Smooth muscle cell (in vitro differentiated cells): ENCODE data around the gene MTR. TPM values are rescaled to one million over a fixed set of nuclear protein-coding genes. Genes with fewer than 3 reads are reported as not detected.

ENCODE experiments used
- DNase-seq: peaks from one replicate; lab custom pipeline; 2025; ENCODE audit not compliant: unreplicated experiment; lab: John Stamatoyannopoulos, UW
- H2AFZ ChIP-seq: fragments of 200-600 bp; sonication (generic); 2 replicates; pipeline ENCODE4 v1.6.0; 2016; ENCODE audit warnings: antibody characterized with exemption, low read depth, mild to moderate bottlenecking
- H3F3A ChIP-seq: fragments of 200-600 bp; sonication (generic); 2 replicates; pipeline ENCODE4 v1.6.0; 2017; ENCODE audit warnings: antibody characterized with exemption, low read depth
- H3K27ac ChIP-seq: fragments of 200-600 bp; sonication (generic); 2 replicates; pipeline ENCODE4 v1.5.1; 2016; ENCODE audit warnings: low read depth, mild to moderate bottlenecking
- H3K27me3 ChIP-seq: fragments of 200-600 bp; sonication (generic); 2 replicates; pipeline ENCODE4 v1.6.1; 2016; ENCODE audit warnings: low read depth, mild to moderate bottlenecking
- H3K36me3 ChIP-seq: fragments of 200-600 bp; sonication (generic); 2 replicates; pipeline ENCODE4 v1.5.1; 2016; ENCODE audit warnings: low read depth
- H3K4me1 ChIP-seq: fragments of 200-600 bp; sonication (generic); 2 replicates; pipeline ENCODE4 v1.5.1; 2016; ENCODE audit warnings: low read depth
- H3K4me2 ChIP-seq: fragments of 200-600 bp; sonication (generic); 2 replicates; pipeline ENCODE4 v1.6.0; 2016; ENCODE audit warnings: mild to moderate bottlenecking
- H3K4me3 ChIP-seq: fragments of 200-600 bp; sonication (generic); 2 replicates; pipeline ENCODE4 v1.5.1; 2016; ENCODE audit warnings: mild to moderate bottlenecking
- H3K79me2 ChIP-seq: fragments of 200-600 bp; sonication (generic); 2 replicates; pipeline ENCODE4 v1.6.0; 2016; ENCODE audit warnings: low read depth, mild to moderate bottlenecking
- H3K9ac ChIP-seq: fragments of 200-600 bp; sonication (generic); 2 replicates; pipeline ENCODE4 v1.6.0; 2016; ENCODE audit warnings: low read depth
- H3K9me3 ChIP-seq: fragments of 200-600 bp; sonication (generic); replicated peaks from 2 replicates; pipeline ENCODE4 v1.5.1; 2016; ENCODE audit warnings: low read depth
- H4K20me1 ChIP-seq: fragments of 200-600 bp; sonication (generic); 2 replicates; pipeline ENCODE4 v1.6.0; 2016; ENCODE audit warnings: low read depth
- CTCF ChIP-seq: fragments of 200-600 bp; sonication (generic); IDR thresholded peaks from 2 replicates; pipeline ENCODE4 v1.5.1; 2017; ENCODE audit warnings: borderline replicate concordance, mild to moderate bottlenecking, antibody characterized with exemption; ENCODE audit not compliant: insufficient read depth, poor library complexity, severe bottlenecking
- WGBS: methylation state at CpG from one replicate; pipeline ENCODE4 v1.1.7; 2016; ENCODE audit warnings: low lambda C conversion rate; 5-methylcytosine and 5-hydroxymethylcytosine counted together
- polyA plus RNA-seq: library from polyadenylated mRNA; unstranded; fragments of >200 nt; fragmentation: Nextera tagmentation; extraction: Ambion mirVana; gene quantifications from 2 replicates; pipeline ENCODE4 v1.2.1, GENCODE V29; 2016
- total RNA-seq: library from RNA; depleted of rRNA; stranded (reverse); fragments of >200 nt; gene quantifications from 2 replicates; pipeline ENCODE4 v1.2.3, GENCODE V29; 2014

MTR gene
- total and polyA plus RNA-seq, 2 experiments from 2014 or later, result 10.7 to 18.3 TPM

GRCh38 chr1:236779312-236779711 lies 15.8 kb upstream of the MTR start:
- H3K4me2 ChIP-seq, result no peak overlapping the region
- no peak for DNase-seq
- no peak overlapping the region for H2AFZ ChIP-seq
- no peaks in the 10 kb centered on the region for H4K20me1 ChIP-seq
- H3K4me1 ChIP-seq, result no peaks in the 10 kb centered on the region
- no peak overlapping the region for H3K4me3 ChIP-seq
- no peak for TF ChIP-seq CTCF
- H3K36me3 ChIP-seq, result no peaks in the 10 kb centered on the region
- no peaks in the 10 kb centered on the region for H3F3A ChIP-seq
- WGBS, result 90% methylated on average over 2 of the region's 2 CpGs
- H3K27me3 ChIP-seq, result no peaks in the 10 kb centered on the region
- H3K27ac ChIP-seq, result no peak overlapping the region
- H3K9me3 ChIP-seq, result no peaks in the 10 kb centered on the region
- H3K79me2 ChIP-seq, result no peaks in the 10 kb centered on the region
- no peak overlapping the region for H3K9ac ChIP-seq

DNA sequence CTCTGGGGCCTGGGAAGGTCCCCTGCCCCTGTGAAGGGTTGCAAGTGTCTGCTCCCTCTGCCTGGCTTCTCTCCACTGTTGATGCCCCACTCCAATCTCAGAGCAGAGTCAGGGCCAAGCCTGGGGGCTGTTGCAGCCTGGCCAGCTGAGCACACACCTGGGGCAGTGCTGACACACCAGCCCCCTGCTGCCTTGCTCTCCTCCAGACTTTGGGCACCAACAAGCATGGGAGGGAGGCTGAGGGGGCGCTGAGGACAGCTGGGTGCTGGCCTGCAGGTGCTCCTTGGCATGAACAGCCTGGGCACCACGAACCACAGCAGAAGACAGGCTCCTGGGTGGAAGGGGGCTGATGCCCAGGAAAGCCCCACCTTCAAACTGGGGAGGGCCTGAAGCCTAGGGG lies 9.6 kb upstream of the MTR start:
- Histone ChIP-seq H3K9me3 (no peaks in the 10 kb centered on the region), H2AFZ (no peak overlapping the region), H3K36me3 (no peaks in the 10 kb centered on the region), H3K27me3 (no peaks in the 10 kb centered on the region), H3K9ac (no peak overlapping the region), H3K79me2 (no peaks in the 10 kb centered on the region), H3K4me1 (no peaks in the 10 kb centered on the region), H3F3A (no peaks in the 10 kb centered on the region), H4K20me1 (no peaks in the 10 kb centered on the region), H3K27ac (no peak overlapping the region), H3K4me3 (no peak overlapping the region), H3K4me2 (no peak overlapping the region)
- no peak for TF ChIP-seq CTCF
- WGBS, result 94% methylated on average over 2 of the region's 2 CpGs
- no peak for DNase-seq

DNA sequence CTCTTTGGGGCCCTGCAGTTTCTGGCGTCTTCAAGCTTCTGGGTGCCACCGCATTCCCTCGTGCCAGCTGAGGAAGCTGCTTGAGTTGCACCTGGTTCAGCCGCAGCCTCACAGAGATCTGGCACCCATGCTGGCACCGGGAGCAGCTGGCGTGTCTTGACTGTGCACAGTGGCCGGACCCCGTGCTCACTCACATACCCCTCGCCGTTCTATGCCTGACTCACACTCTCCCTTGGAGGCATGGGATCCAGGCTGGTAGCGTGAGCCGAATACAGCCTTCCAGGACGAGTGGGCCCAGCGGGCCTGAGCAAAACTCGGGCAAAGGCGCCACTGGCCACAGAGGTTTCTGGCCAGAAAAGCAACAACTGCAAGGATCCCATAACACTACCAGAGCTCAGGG lies 8.6 kb upstream of the MTR start:
- H3K36me3 ChIP-seq, result no peaks in the 10 kb centered on the region
- no peaks in the 10 kb centered on the region for H3F3A ChIP-seq
- no peaks in the 10 kb centered on the region for H3K4me1 ChIP-seq
- no peak overlapping the region for H3K4me2 ChIP-seq
- no peak for DNase-seq
- H3K4me3 ChIP-seq, result no peak overlapping the region
- no peak overlapping the region for H3K9ac ChIP-seq
- no peak overlapping the region for H3K27ac ChIP-seq
- 92% methylated on average over 16 of the region's 16 CpGs for WGBS
- no peaks in the 10 kb centered on the region for H3K9me3 ChIP-seq
- no peaks in the 10 kb centered on the region for H3K79me2 ChIP-seq
- H2AFZ ChIP-seq, result no peak overlapping the region
- no peak for TF ChIP-seq CTCF
- H4K20me1 ChIP-seq, result no peaks in the 10 kb centered on the region
- H3K27me3 ChIP-seq, result no peaks in the 10 kb centered on the region

- Histone ChIP-seq H3K4me2 (peak overlapping the region; percentile 95), H3K79me2 (peaks cover 32% of the 10 kb centered on the region), H2AFZ (peak overlapping the region; percentile 98), H3K4me3 (peak overlapping the region; percentile 63), H3K9me3 (no peaks in the 10 kb centered on the region), H3F3A (no peaks in the 10 kb centered on the region), H3K36me3 (no peaks in the 10 kb centered on the region), H4K20me1 (peaks cover under 1% of the 10 kb centered on the region), H3K27ac (peak overlapping the region; percentile 35), H3K4me1 (peaks cover 10% of the 10 kb centered on the region), H3K9ac (no peak overlapping the region), H3K27me3 (no peaks in the 10 kb centered on the region)
- DNase-seq, result no peak
- 20% methylated on average over 11 of the region's 11 CpGs for WGBS
- TF ChIP-seq CTCF, result no peak
These were observed 482 bp upstream of the MTR start for GRCh38 chr1:236794585-236795034.
